ENCODE data around the gene SHMT2.

SHMT2 gene

GRCh38 chr12:57203201-57203600 is 26.3 kb upstream of the SHMT2 start:
- H3K4me3 ChIP-seq (ENCODE audit: low read depth, low read length) = no peak overlapping the region
- no peak for DNase-seq (ENCODE audit: low read depth)
- TF ChIP-seq CTCF (IDR thresholded peaks at IDR 0.05; ENCODE audit: low read depth, low read length, missing control alignments) = no peak

- TF ChIP-seq CTCF (IDR thresholded peaks at IDR 0.05; ENCODE audit: low read depth, low read length, missing control alignments) = no peak
- H3K4me3 ChIP-seq (ENCODE audit: low read depth, low read length) = no peak overlapping the region
- DNase-seq (ENCODE audit: low read depth) = no peak
Observed at GRCh38 chr12:57203791-57204190, 25.7 kb upstream of the SHMT2 start.

GRCh38 chr12:57204454-57204853 is 25.1 kb upstream of the SHMT2 start:
- no peak for TF ChIP-seq CTCF (IDR thresholded peaks at IDR 0.05; ENCODE audit: low read depth, low read length, missing control alignments)
- H3K4me3 ChIP-seq (ENCODE audit: low read depth, low read length) = no peak overlapping the region
- no peak for DNase-seq (ENCODE audit: low read depth)

- no peak for TF ChIP-seq CTCF (IDR thresholded peaks at IDR 0.05; ENCODE audit: low read depth, low read length, missing control alignments)
- DNase-seq (ENCODE audit: low read depth) = no peak
- H3K4me3 ChIP-seq (ENCODE audit: low read depth, low read length) = no peak overlapping the region
Observed at GRCh38 chr12:57205186-57205585, 24.3 kb upstream of the SHMT2 start.

GRCh38 chr12:57205931-57206330 is 23.6 kb upstream of the SHMT2 start:
- TF ChIP-seq CTCF (IDR thresholded peaks at IDR 0.05; ENCODE audit: low read depth, low read length, missing control alignments) = no peak
- H3K4me3 ChIP-seq (ENCODE audit: low read depth, low read length) = no peak overlapping the region
- no peak for DNase-seq (ENCODE audit: low read depth)

- no peak for DNase-seq (ENCODE audit: low read depth)
- no peak for TF ChIP-seq CTCF (IDR thresholded peaks at IDR 0.05; ENCODE audit: low read depth, low read length, missing control alignments)
- H3K4me3 ChIP-seq (ENCODE audit: low read depth, low read length) = no peak overlapping the region
Observed at GRCh38 chr12:57207731-57208630, 21.5 kb upstream of the SHMT2 start.

All from GM12864 (cell line).